Stimulated activated CD4-positive, alpha-beta T cell treated with anti-CD3 and anti-CD28 coated beads, Interleukin-2, amount 100 ng/mL, for 24 hours (primary cell): ENCODE results near the gene KRTAP4-5.
"Not testable (repeated sequence)": the region's sequence is repeated elsewhere in the genome, so short reads cannot be mapped to it uniquely, and the experiment has no call there.

ENCODE experiments used
- DNase-seq, 2 donors: peaks; one replicate each; pipeline ENCODE4 v3.0.0-alpha.2; 2020

KRTAP4-5 gene

GRCh38 chr17:41105347-41105746, 44.3 kb downstream of the KRTAP4-5 start, which contains the start of gene KRTAP4-9:
KRTAP4-9 (plus strand) TSS chr17:41105389; CDS start chr17:41105389, 0 bp downstream.
- DNase-seq: not testable (repeated sequence)

- DNase-seq: not testable (repeated sequence)
Observed at GRCh38 chr17:41104386-41105038, 45.1 kb downstream of the KRTAP4-5 start.

GRCh38 chr17:41103896-41104295, 45.7 kb downstream of the KRTAP4-5 start:
- no peak for DNase-seq

DNA sequence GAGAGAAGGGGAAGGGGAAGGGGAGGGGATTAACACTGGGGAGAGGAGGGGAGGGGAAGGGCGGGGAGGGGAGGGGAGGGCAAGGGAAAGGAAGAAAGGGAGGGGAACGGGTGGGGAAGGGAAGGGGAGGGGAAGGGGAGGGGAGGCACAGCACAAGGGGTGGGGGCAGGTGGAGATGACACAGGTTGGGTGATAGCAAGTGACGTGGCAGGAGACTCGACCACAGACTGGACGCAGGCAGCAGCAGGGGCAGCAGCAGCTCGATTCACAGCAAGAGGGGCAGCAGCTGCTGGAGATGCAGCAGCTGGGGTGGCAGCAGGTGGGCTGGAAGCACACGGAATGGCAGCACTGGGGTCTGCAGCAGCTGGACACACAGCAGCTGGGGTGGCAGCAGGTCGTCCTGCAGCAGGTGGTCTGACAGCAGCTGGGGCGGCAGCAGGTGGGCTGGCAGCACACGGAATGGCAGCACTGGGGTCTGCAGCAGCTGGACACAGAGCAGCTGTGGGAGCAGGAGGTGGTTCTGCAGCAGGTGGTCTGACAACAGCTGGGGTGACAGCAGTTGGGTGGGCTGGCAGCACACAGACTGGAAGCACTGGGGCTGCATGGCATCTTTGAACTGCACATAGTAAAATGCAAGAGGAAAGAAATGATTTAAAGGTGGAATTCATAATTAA, 47.9 kb downstream of the KRTAP4-5 start, which contains the start of gene KRTAP4-16:
TSS of gene KRTAP4-16 (minus strand) at position 624 of the 674 bp plus-strand sequence. CDS start at position 624, 0 bp downstream.
- no peak for DNase-seq

GRCh38 chr17:41099682-41100480, 49.7 kb downstream of the KRTAP4-5 start:
- not testable (repeated sequence) for DNase-seq
